B cell (primary cell): ENCODE measurements around the gene SIDT2. TPM values are rescaled to one million over a fixed set of nuclear protein-coding genes. Genes with fewer than 3 reads are reported as not detected.

Experiments used
- ATAC-seq: fragments of 200-7000 bp; cut with Tn5 transposase; one replicate; pipeline ENCODE4 v1.10.0; 2021; ENCODE audit warnings: low read depth, mild to moderate bottlenecking, moderate number of reproducible peaks, moderate library complexity
- CTCF ChIA-PET: fragments of 350-600 bp; sonication (Branson Sonifier 250); formaldehyde crosslinking; loops from one replicate; lab custom pipeline; 2021; ENCODE audit warnings: antibody characterized with exemption, inconsistent platforms; lab: Charles Lee
- POLR2A ChIA-PET: fragments of 350-600 bp; sonication (Branson Sonifier 250); formaldehyde crosslinking; loops from one replicate; lab custom pipeline; 2021; ENCODE audit warnings: antibody characterized with exemption; lab: Charles Lee
- DNase-seq: peaks from one replicate; pipeline ENCODE4 v3.0.0; 2013
- H2AFZ ChIP-seq: 2 replicates; pipeline ENCODE4 v1.6.1; 2012; ENCODE audit warnings: mild to moderate bottlenecking, low read depth, low read length; ENCODE audit not compliant: insufficient read depth, poor library complexity, severe bottlenecking
- H3K27ac ChIP-seq, 2 donors: 1 replicate in 1 of 2; 2 replicates in 1 of 2; pipeline ENCODE4 v1.5.1; 2012 to 2013; ENCODE audit warnings: low read length in 2 of 2, mild to moderate bottlenecking in 2 of 2, moderate library complexity in 1 of 2
- H3K27me3 ChIP-seq, 4 experiments: fragments of 200-600 bp in 1 of 4; sonication (generic) in 1 of 4; replicated peaks in 1 of 4; 1 replicate in 2 of 4; 2 replicates in 2 of 4; pipeline versions ENCODE4 v1.6.1 to v1.7.0; 2013 to 2016; ENCODE audit warnings: low read length in 3 of 4, mild to moderate bottlenecking in 2 of 4, mixed read lengths in 1 of 4, moderate library complexity in 1 of 4; ENCODE audit not compliant: insufficient read depth in 4 of 4, control insufficient read depth in 3 of 4; ENCODE audit errors: control extremely low read depth in 1 of 4
- H3K36me3 ChIP-seq, 2 experiments: replicated peaks in 1 of 2; 1 replicate in 1 of 2; 2 replicates in 1 of 2; pipeline versions ENCODE4 v1.6.1 to v1.7.1; 2013; ENCODE audit warnings: low read length in 1 of 2; ENCODE audit not compliant: insufficient read depth in 2 of 2, control insufficient read depth in 1 of 2; ENCODE audit errors: control extremely low read depth in 1 of 2, extremely low read depth in 1 of 2
- H3K4me1 ChIP-seq, 2 donors: fragments of 200-600 bp in 1 of 2; sonication (generic) in 1 of 2; 1 replicate in 1 of 2; 2 replicates in 1 of 2; pipeline versions ENCODE4 v1.5.1 to v1.6.1; 2013 to 2017; ENCODE audit warnings: low read length in 2 of 2; ENCODE audit not compliant: control insufficient read depth in 2 of 2, insufficient read depth in 2 of 2
- H3K4me2 ChIP-seq: replicated peaks from 2 replicates; pipeline ENCODE3; 2012; ENCODE audit warnings: mild to moderate bottlenecking, low read depth, low read length; ENCODE audit not compliant: poor library complexity, severe bottlenecking
- H3K4me3 ChIP-seq, 5 experiments: fragments of 200-600 bp in 1 of 5; sonication (generic) in 1 of 5; 1 replicate in 3 of 5; 2 replicates in 2 of 5; pipeline versions ENCODE4 v1.5.1 to v1.7.0; 2011 to 2016; ENCODE audit warnings: low read length in 4 of 5, mild to moderate bottlenecking in 4 of 5, low read depth in 2 of 5, control low read depth in 1 of 5, moderate library complexity in 1 of 5; ENCODE audit not compliant: insufficient read depth in 1 of 5; ENCODE audit errors: control extremely low read depth in 1 of 5, extremely low read depth in 1 of 5
- H3K79me2 ChIP-seq: fragments of 200-600 bp; sonication (generic); one replicate; pipeline ENCODE4 v1.6.0; 2016; ENCODE audit warnings: low read length; ENCODE audit not compliant: control insufficient read depth, insufficient read depth
- H3K9ac ChIP-seq: fragments of 200-600 bp; sonication (generic); 2 replicates; pipeline ENCODE4 v1.6.1; 2017; ENCODE audit warnings: mild to moderate bottlenecking, low read length, moderate library complexity
- H3K9me3 ChIP-seq, 3 donors: one replicate each; pipeline versions ENCODE4 v1.6.1 to v1.7.1; 2013; ENCODE audit warnings: low read length in 2 of 3; ENCODE audit not compliant: control insufficient read depth in 2 of 3, insufficient read depth in 1 of 3; ENCODE audit errors: control extremely low read depth in 1 of 3
- H4K20me1 ChIP-seq: 2 replicates; pipeline ENCODE4 v1.6.0; 2012; ENCODE audit warnings: mild to moderate bottlenecking, low read length; ENCODE audit not compliant: insufficient read depth, control insufficient read depth, poor library complexity, severe bottlenecking
- H3K27ac Mint-ChIP-seq: one replicate; pipeline ENCODE4 v1.8.0; 2021; ENCODE audit warnings: mixed read lengths
- H3K27me3 Mint-ChIP-seq: one replicate; pipeline ENCODE4 v1.8.0; 2021; ENCODE audit warnings: mixed read lengths
- H3K4me1 Mint-ChIP-seq: one replicate; pipeline ENCODE4 v1.8.0; 2021; ENCODE audit warnings: mixed read lengths
- H3K4me3 Mint-ChIP-seq: one replicate; pipeline ENCODE4 v1.8.0; 2021; ENCODE audit warnings: mixed read lengths
- H3K9me3 Mint-ChIP-seq: one replicate; pipeline ENCODE4 v1.8.0; 2022; ENCODE audit warnings: mixed read lengths; ENCODE audit not compliant: insufficient read depth
- CTCF ChIP-seq: fragments of 200-600 bp; IDR thresholded peaks from one replicate; pipeline ENCODE4 v1.8.0; 2022; ENCODE audit warnings: antibody characterized with exemption, mild to moderate bottlenecking
- EZH2 ChIP-seq: IDR thresholded peaks from 2 replicates; pipeline ENCODE4 v1.6.1; 2012; ENCODE audit warnings: borderline replicate concordance, low read depth, mild to moderate bottlenecking, moderate library complexity, low read length; ENCODE audit not compliant: insufficient read depth, poor library complexity, severe bottlenecking
- WGBS: methylation state at CpG from one replicate; pipeline ENCODE4 v1.1.5; 2013; ENCODE audit warnings: missing lambda C conversion rate; ENCODE audit not compliant: insufficient coverage; 5-methylcytosine and 5-hydroxymethylcytosine counted together
- intact Hi-C: fragments of 100-400 bp; cut with micrococcal nuclease; formaldehyde crosslinking; loops from one replicate; pipeline ENCODE4 v1.10.0; 2022
- polyA plus RNA-seq: library from polyadenylated mRNA; depleted of rRNA; stranded (reverse); fragments of >200 nt; gene quantifications from 2 replicates; pipeline ENCODE4 v1.2.3, GENCODE V29; 2012
- total RNA-seq, 2 donors: library from RNA; stranded (reverse); fragments of 120-200 nt in 1 of 2; gene quantifications; 1 replicate in 1 of 2; 2 replicates in 1 of 2; pipeline versions ENCODE4 v1.2.3 to v1.2.4, GENCODE V29; 2013 to 2022

The SIDT2 gene
- total and polyA plus RNA-seq, 2 donors (not counting 1 experiment from before 2014, with no cell fraction given), result 78.9 to 241 TPM

GRCh38 chr11:117218133-117218915, 39.8 kb downstream of the SIDT2 start:
- intact Hi-C loops, result no loop called here

More at GRCh38 chr11:117218133-117218915, 39.8 kb downstream of the SIDT2 start:
- H3K9me3 Mint-ChIP-seq, result no peaks in the 10 kb centered on the region
- H3K4me3 Mint-ChIP-seq, result no peak overlapping the region
- Histone ChIP-seq H3K4me3 (no peak overlapping the region), H3K4me1 (no peaks in the 10 kb centered on the region), H2AFZ (no peak overlapping the region), H4K20me1 (peaks cover 14% of the 10 kb centered on the region), H3K79me2 (peaks cover 42% of the 10 kb centered on the region), H3K27ac (no peak overlapping the region), H3K27me3 (no peaks in the 10 kb centered on the region), H3K9me3 (no peaks in the 10 kb centered on the region), H3K9ac (no peak overlapping the region), H3K36me3 (peaks cover 5 to 86% of the 10 kb centered on the region in 2 experiments), H3K4me2 (no peak overlapping the region)
- ChIA-PET CTCF (interaction anchor here (1.1 to 19.9 kb wide), 2 partner anchors 8 to 39 kb away, joined by 3 to 309 read pairs; partner anchors contain the start of gene SIDT2), POLR2A (no interaction called here)
- ATAC-seq (no peak), DNase-seq (no peak)
- H3K27ac Mint-ChIP-seq, result peak overlapping the region; percentile 10
- peaks cover 4% of the 10 kb centered on the region for H3K4me1 Mint-ChIP-seq
- H3K27me3 Mint-ChIP-seq, result no peaks in the 10 kb centered on the region
- no peak for TF ChIP-seq EZH2
- TF ChIP-seq CTCF, result no peak
- 97% methylated on average over 3 of the region's 15 CpGs for WGBS
